CD14-positive monocyte (primary cell): ENCODE measurements around the gene GTF2B. TPM values are rescaled to one million over a fixed set of nuclear protein-coding genes. Genes with fewer than 3 reads are reported as not detected.

Experiments
- DNase-seq, 3 donors: peaks; one replicate each; pipeline ENCODE4 v3.0.0-alpha.2; 2011 to 2022
- H2AFZ ChIP-seq: 2 replicates; pipeline ENCODE4 v1.6.0; 2012; ENCODE audit warnings: mild to moderate bottlenecking, low read depth, low read length, inconsistent platforms; ENCODE audit not compliant: insufficient read depth, poor library complexity, severe bottlenecking
- H3K27ac ChIP-seq, 2 donors: 1 replicate in 1 of 2; 2 replicates in 1 of 2; pipeline ENCODE4 v1.5.1; 2012 to 2013; ENCODE audit warnings: low read length in 2 of 2, control low read depth in 1 of 2, inconsistent platforms in 1 of 2, low read depth in 1 of 2, mild to moderate bottlenecking in 1 of 2
- H3K27me3 ChIP-seq, 2 donors: one replicate each; pipeline versions ENCODE4 v1.6.0 to v1.6.1; 2011 to 2013; ENCODE audit warnings: low read length in 2 of 2; ENCODE audit not compliant: control insufficient read depth in 2 of 2, insufficient read depth in 2 of 2
- H3K36me3 ChIP-seq, 2 donors: replicated peaks in 1 of 2; 1 replicate in 1 of 2; 2 replicates in 1 of 2; pipeline versions ENCODE4 v1.5.1 to v1.6.1; 2012 to 2013; ENCODE audit warnings: low read length in 2 of 2, control low read depth in 1 of 2, inconsistent platforms in 1 of 2, mild to moderate bottlenecking in 1 of 2; ENCODE audit not compliant: insufficient read depth in 2 of 2, control insufficient read depth in 1 of 2
- H3K4me1 ChIP-seq, 2 donors: 1 replicate in 1 of 2; 2 replicates in 1 of 2; pipeline versions ENCODE4 v1.5.1 to v1.6.1; 2012 to 2013; ENCODE audit warnings: low read length in 2 of 2, control low read depth in 1 of 2, inconsistent platforms in 1 of 2, mild to moderate bottlenecking in 1 of 2, moderate library complexity in 1 of 2; ENCODE audit not compliant: insufficient read depth in 2 of 2, control insufficient read depth in 1 of 2
- H3K4me2 ChIP-seq: replicated peaks from 2 replicates; pipeline ENCODE3; 2012; ENCODE audit warnings: low read length, moderate library complexity, mild to moderate bottlenecking; ENCODE audit not compliant: poor library complexity, severe bottlenecking; ENCODE audit errors: extremely low read depth
- H3K4me3 ChIP-seq, 3 experiments: fragments of 200-600 bp in 1 of 3; sonication (generic) in 1 of 3; replicated peaks in 1 of 3; 1 replicate in 2 of 3; 2 replicates in 1 of 3; pipeline ENCODE4 v1.5.1; 2011 to 2013; ENCODE audit warnings: low read length in 3 of 3, mild to moderate bottlenecking in 3 of 3, control low read depth in 2 of 3, low read depth in 2 of 3, inconsistent platforms in 1 of 3, moderate library complexity in 1 of 3
- H3K79me2 ChIP-seq: 2 replicates; pipeline ENCODE4 v1.6.0; 2012; ENCODE audit warnings: mild to moderate bottlenecking, control low read depth, inconsistent platforms, low read length, moderate library complexity; ENCODE audit not compliant: insufficient read depth
- H3K9ac ChIP-seq: 2 replicates; pipeline ENCODE4 v1.6.0; 2017; ENCODE audit warnings: low read length, mild to moderate bottlenecking; ENCODE audit not compliant: insufficient read depth, poor library complexity, severe bottlenecking
- H3K9me3 ChIP-seq, 2 donors: replicated peaks in 1 of 2; 1 replicate in 1 of 2; 2 replicates in 1 of 2; pipeline versions ENCODE4 v1.5.1 to v1.6.1; 2012 to 2013; ENCODE audit warnings: low read length in 2 of 2, control low read depth in 1 of 2; ENCODE audit not compliant: control insufficient read depth in 1 of 2, insufficient read depth in 1 of 2
- H4K20me1 ChIP-seq: 2 replicates; pipeline ENCODE4 v1.6.0; 2012; ENCODE audit warnings: mild to moderate bottlenecking, low read length, control low read depth, moderate library complexity; ENCODE audit not compliant: insufficient read depth
- H3K27ac Mint-ChIP-seq, 7 donors: one replicate each; pipeline ENCODE4 v1.8.0; 2020; ENCODE audit warnings: mild to moderate bottlenecking in 7 of 7, mixed read lengths in 7 of 7, moderate library complexity in 6 of 7, inconsistent platforms in 2 of 7
- H3K27me3 Mint-ChIP-seq, 3 donors: one replicate each; pipeline ENCODE4 v1.8.0; 2021 to 2022; ENCODE audit warnings: low read depth in 3 of 3, mild to moderate bottlenecking in 3 of 3, mixed read lengths in 3 of 3, moderate library complexity in 3 of 3, inconsistent platforms in 1 of 3
- H3K36me3 Mint-ChIP-seq, 2 donors: one replicate each; pipeline ENCODE4 v1.8.0; 2020; ENCODE audit warnings: mixed read lengths in 2 of 2, inconsistent platforms in 1 of 2, mild to moderate bottlenecking in 1 of 2
- H3K4me1 Mint-ChIP-seq: one replicate; pipeline ENCODE4 v1.8.0; 2020; ENCODE audit warnings: mild to moderate bottlenecking, mixed read lengths
- H3K4me3 Mint-ChIP-seq, 2 donors: one replicate each; pipeline ENCODE4 v1.8.0; 2020; ENCODE audit warnings: mild to moderate bottlenecking in 2 of 2, mixed read lengths in 2 of 2, moderate library complexity in 1 of 2
- H3K9me3 Mint-ChIP-seq, 7 donors: one replicate each; pipeline ENCODE4 v1.8.0; 2020 to 2022; ENCODE audit warnings: mixed read lengths in 7 of 7, mild to moderate bottlenecking in 6 of 7, moderate library complexity in 6 of 7, inconsistent platforms in 2 of 7
- whole genome bisulfite sequencing: methylation state at CpG from one replicate; pipeline ENCODE4 v1.1.5; 2013; ENCODE audit warnings: missing lambda C conversion rate; ENCODE audit not compliant: insufficient coverage; 5-methylcytosine and 5-hydroxymethylcytosine counted together
- intact Hi-C, 2 donors: fragments of 100-400 bp; cut with micrococcal nuclease; formaldehyde crosslinking; loops; one replicate each; pipeline versions ENCODE4 v1.15.0 to v1.15.1; 2023
- polyA plus RNA-seq, 3 donors: library from polyadenylated mRNA; depleted of rRNA in 1 of 3; unstranded in 2 of 3; stranded (reverse) in 1 of 3; fragments of 300-500 nt in 2 of 3; fragments of >200 nt in 1 of 3; fragmentation: Illumina TruSeq in 2 of 3; gene quantifications; 1 replicate in 2 of 3; 2 replicates in 1 of 3; pipeline ENCODE4 v1.2.3, GENCODE V29; 2012 to 2021
- TF ChIP-seq, protein P1 (sequence below): fragments of 200-600 bp; IDR thresholded peaks from one replicate; pipeline ENCODE4 v1.8.0; 2022; ENCODE audit warnings: antibody characterized with exemption, mild to moderate bottlenecking

The GTF2B gene
- polyA plus RNA-seq, 3 donors, result 26.9 to 46.1 (median 39.2) TPM

- TF ChIP-seq, protein P1, sequence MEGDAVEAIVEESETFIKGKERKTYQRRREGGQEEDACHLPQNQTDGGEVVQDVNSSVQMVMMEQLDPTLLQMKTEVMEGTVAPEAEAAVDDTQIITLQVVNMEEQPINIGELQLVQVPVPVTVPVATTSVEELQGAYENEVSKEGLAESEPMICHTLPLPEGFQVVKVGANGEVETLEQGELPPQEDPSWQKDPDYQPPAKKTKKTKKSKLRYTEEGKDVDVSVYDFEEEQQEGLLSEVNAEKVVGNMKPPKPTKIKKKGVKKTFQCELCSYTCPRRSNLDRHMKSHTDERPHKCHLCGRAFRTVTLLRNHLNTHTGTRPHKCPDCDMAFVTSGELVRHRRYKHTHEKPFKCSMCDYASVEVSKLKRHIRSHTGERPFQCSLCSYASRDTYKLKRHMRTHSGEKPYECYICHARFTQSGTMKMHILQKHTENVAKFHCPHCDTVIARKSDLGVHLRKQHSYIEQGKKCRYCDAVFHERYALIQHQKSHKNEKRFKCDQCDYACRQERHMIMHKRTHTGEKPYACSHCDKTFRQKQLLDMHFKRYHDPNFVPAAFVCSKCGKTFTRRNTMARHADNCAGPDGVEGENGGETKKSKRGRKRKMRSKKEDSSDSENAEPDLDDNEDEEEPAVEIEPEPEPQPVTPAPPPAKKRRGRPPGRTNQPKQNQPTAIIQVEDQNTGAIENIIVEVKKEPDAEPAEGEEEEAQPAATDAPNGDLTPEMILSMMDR, result no peak
- H3K27me3 ChIP-seq, result no peaks in the 10 kb centered on the region
- H3K4me2 ChIP-seq, result no peak overlapping the region
- no peaks in the 10 kb centered on the region for H4K20me1 ChIP-seq
- H2AFZ ChIP-seq, result no peak overlapping the region
- Mint-ChIP-seq H3K9me3 (no peaks in the 10 kb centered on the region), H3K36me3 (peaks cover 65 to 87% of the 10 kb centered on the region in 2 donors), H3K27me3 (peaks cover 0 to 3% (median 0%) of the 10 kb centered on the region in 3 donors), H3K27ac (peak overlapping the region in 2 of 7 donors; percentile 4 to 38), H3K4me3 (no peak overlapping the region), H3K4me1 (peaks cover 6% of the 10 kb centered on the region)
- H3K36me3 ChIP-seq, result peaks cover 78 to 93% of the 10 kb centered on the region in 2 donors
- H3K4me1 ChIP-seq, result peaks cover 3 to 4% of the 10 kb centered on the region in 2 donors
- H3K4me3 ChIP-seq, result no peak overlapping the region
- no peak overlapping the region for H3K9ac ChIP-seq
- 100% methylated on average over 3 of the region's 4 CpGs for WGBS
- no peak overlapping the region for H3K27ac ChIP-seq
- no peak for DNase-seq
- intact Hi-C loops, result no loop called here
- no peaks in the 10 kb centered on the region for H3K79me2 ChIP-seq
- no peaks in the 10 kb centered on the region for H3K9me3 ChIP-seq
Observed at GRCh38 chr1:88936760-88937342, 45.5 kb upstream of the GTF2B start.

GRCh38 chr1:88936223-88936523, 44.8 kb upstream of the GTF2B start:
- Histone ChIP-seq H3K36me3 (peaks cover 74 to 93% of the 10 kb centered on the region in 2 donors), H3K4me2 (no peak overlapping the region), H2AFZ (no peak overlapping the region), H3K4me1 (no peaks in the 10 kb centered on the region), H4K20me1 (no peaks in the 10 kb centered on the region), H3K9ac (no peak overlapping the region), H3K4me3 (no peak overlapping the region), H3K27me3 (no peaks in the 10 kb centered on the region), H3K79me2 (no peaks in the 10 kb centered on the region), H3K9me3 (no peaks in the 10 kb centered on the region), H3K27ac (no peak overlapping the region)
- peaks cover 0 to 3% (median 0%) of the 10 kb centered on the region in 3 donors for H3K27me3 Mint-ChIP-seq
- H3K4me3 Mint-ChIP-seq, result no peak overlapping the region
- intact Hi-C loops, result no loop called here
- H3K9me3 Mint-ChIP-seq, result no peaks in the 10 kb centered on the region
- H3K4me1 Mint-ChIP-seq, result peaks cover 5% of the 10 kb centered on the region
- H3K27ac Mint-ChIP-seq, result no peak overlapping the region
- no peak for DNase-seq
- TF ChIP-seq, protein P1, result peak; percentile 56
- H3K36me3 Mint-ChIP-seq, result peaks cover 65 to 87% of the 10 kb centered on the region in 2 donors
